ENCODE measurements around the gene DNA2. TPM values are rescaled to one million over a fixed set of nuclear protein-coding genes. Genes with fewer than 3 reads are reported as not detected.

Gene DNA2
- polyA plus RNA-seq, 1 donor (not counting 4 experiments of a cell fraction or from before 2014, with no cell fraction given): 7.6 TPM

DNA sequence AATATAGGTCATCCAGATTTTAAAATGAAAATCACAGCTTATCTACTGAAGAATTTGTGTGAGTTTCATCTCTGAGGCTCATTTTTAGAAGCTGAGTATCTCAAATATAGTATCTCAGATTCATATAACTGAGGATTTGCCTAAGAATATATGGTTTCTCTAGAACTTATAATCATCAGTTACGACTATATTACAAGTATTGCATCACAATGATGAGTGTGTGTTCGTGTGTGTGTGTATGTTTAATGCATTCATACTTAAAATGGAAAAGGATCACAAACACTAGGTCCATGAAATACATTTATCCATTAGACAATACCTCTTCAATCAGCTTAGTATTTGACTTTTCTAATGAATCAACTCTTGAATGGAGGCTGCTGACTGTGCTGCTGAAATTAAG is 86.0 kb downstream of the DNA2 start:
- TF ChIP-seq EZH2 (IDR thresholded peaks at IDR 0.05; ENCODE audit: low read length): no peak
- TF ChIP-seq, protein P1, sequence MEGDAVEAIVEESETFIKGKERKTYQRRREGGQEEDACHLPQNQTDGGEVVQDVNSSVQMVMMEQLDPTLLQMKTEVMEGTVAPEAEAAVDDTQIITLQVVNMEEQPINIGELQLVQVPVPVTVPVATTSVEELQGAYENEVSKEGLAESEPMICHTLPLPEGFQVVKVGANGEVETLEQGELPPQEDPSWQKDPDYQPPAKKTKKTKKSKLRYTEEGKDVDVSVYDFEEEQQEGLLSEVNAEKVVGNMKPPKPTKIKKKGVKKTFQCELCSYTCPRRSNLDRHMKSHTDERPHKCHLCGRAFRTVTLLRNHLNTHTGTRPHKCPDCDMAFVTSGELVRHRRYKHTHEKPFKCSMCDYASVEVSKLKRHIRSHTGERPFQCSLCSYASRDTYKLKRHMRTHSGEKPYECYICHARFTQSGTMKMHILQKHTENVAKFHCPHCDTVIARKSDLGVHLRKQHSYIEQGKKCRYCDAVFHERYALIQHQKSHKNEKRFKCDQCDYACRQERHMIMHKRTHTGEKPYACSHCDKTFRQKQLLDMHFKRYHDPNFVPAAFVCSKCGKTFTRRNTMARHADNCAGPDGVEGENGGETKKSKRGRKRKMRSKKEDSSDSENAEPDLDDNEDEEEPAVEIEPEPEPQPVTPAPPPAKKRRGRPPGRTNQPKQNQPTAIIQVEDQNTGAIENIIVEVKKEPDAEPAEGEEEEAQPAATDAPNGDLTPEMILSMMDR (optimal IDR thresholded peaks at IDR 0.05 in 1 of 3, IDR thresholded peaks at IDR 0.05 in 1 of 3, conservative IDR thresholded peaks at IDR 0.05 in 1 of 3; ENCODE audit: extremely low read depth in 1 of 3, insufficient read depth in 2 of 3, low read length in 3 of 3): no peak
- no peak for FAIRE-seq
- peaks cover 4 to 9% of the 10 kb centered on the region in 2 experiments for H3K36me3 ChIP-seq (ENCODE audit: control insufficient read depth in 2 of 2, extremely low read depth in 1 of 2, insufficient read depth in 2 of 2, low read length in 2 of 2)

DNA sequence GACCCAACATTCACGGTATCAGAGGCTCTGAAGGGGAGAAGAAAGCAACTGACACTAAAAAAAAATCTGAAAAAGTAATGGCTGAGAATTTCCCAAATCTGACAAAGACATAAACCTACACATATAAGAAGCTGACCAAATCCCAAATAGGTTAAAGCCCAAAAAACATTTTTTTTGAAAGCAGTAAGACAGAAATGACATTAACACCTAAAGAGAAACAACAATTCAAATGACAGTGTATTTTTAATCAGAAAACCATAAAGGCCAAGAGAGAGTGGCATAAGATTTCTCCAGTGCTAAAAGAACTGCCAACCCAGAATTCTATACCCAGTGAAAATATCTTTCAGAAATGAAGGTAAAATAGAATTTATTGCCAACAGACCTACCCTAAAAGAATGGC is 100.2 kb downstream of the DNA2 start:
- peaks cover 0 to 8% of the 10 kb centered on the region in 2 experiments for H3K36me3 ChIP-seq (ENCODE audit: control insufficient read depth in 2 of 2, extremely low read depth in 1 of 2, insufficient read depth in 2 of 2, low read length in 2 of 2)
- FAIRE-seq: no peak
- H3K4me3 ChIP-seq (ENCODE audit: control insufficient read depth in 2 of 3, extremely low read depth in 1 of 3, insufficient read depth in 2 of 3, low read depth in 1 of 3, low read length in 3 of 3): no peak overlapping the region
- no peak overlapping the region for H2AFZ ChIP-seq (ENCODE audit: control insufficient read depth, low read length)
- H3K9me1 ChIP-seq (ENCODE audit: control insufficient read depth, extremely low read depth, insufficient read depth, low read length): no peaks in the 10 kb centered on the region
- no peaks in the 10 kb centered on the region for H3K9me3 ChIP-seq (ENCODE audit: control insufficient read depth, low read depth, low read length)
- H4K20me1 ChIP-seq (ENCODE audit: control insufficient read depth, extremely low read depth, insufficient read depth, low read length): no peaks in the 10 kb centered on the region
- no peaks in the 10 kb centered on the region for H3K79me2 ChIP-seq (ENCODE audit: control insufficient read depth, insufficient read depth, low read length)
- DNase-seq (ENCODE audit: low read depth, low spot score): no peak
- TF ChIP-seq, protein P1 (optimal IDR thresholded peaks at IDR 0.05 in 1 of 3, IDR thresholded peaks at IDR 0.05 in 1 of 3, conservative IDR thresholded peaks at IDR 0.05 in 1 of 3; ENCODE audit: extremely low read depth in 1 of 3, insufficient read depth in 2 of 3, low read length in 3 of 3): no peak
- TF ChIP-seq EZH2 (IDR thresholded peaks at IDR 0.05; ENCODE audit: low read length): no peak
- no peak overlapping the region for H3K4me2 ChIP-seq (ENCODE audit: control insufficient read depth, extremely low read depth, insufficient read depth, low read depth, low read length)
- H3K4me1 ChIP-seq (ENCODE audit: control insufficient read depth, extremely low read depth, insufficient read depth, low read length): no peaks in the 10 kb centered on the region
- dilution Hi-C loops (cut with MboI; ENCODE audit: extremely low pct_ligation_motif_present, low sequenced_read_pairs): no loop called here
- no peak overlapping the region for H3K27ac ChIP-seq (ENCODE audit: control insufficient read depth, insufficient read depth, low read length)
- H3K27me3 ChIP-seq (ENCODE audit: control insufficient read depth, extremely low read depth, insufficient read depth, low read length): no peaks in the 10 kb centered on the region
- H3K9ac ChIP-seq (ENCODE audit: control insufficient read depth, extremely low read depth, insufficient read depth, low read length): no peak overlapping the region

More for the DNA sequence above, 86.0 kb downstream of the DNA2 start:
- Histone ChIP-seq H3K27ac (ENCODE audit: control insufficient read depth, insufficient read depth, low read length) (no peak overlapping the region), H3K27me3 (ENCODE audit: control insufficient read depth, extremely low read depth, insufficient read depth, low read length) (no peaks in the 10 kb centered on the region), H3K79me2 (ENCODE audit: control insufficient read depth, insufficient read depth, low read length) (no peaks in the 10 kb centered on the region), H3K9me1 (ENCODE audit: control insufficient read depth, extremely low read depth, insufficient read depth, low read length) (no peaks in the 10 kb centered on the region), H3K9ac (ENCODE audit: control insufficient read depth, extremely low read depth, insufficient read depth, low read length) (no peak overlapping the region), H3K4me2 (ENCODE audit: control insufficient read depth, extremely low read depth, insufficient read depth, low read depth, low read length) (no peak overlapping the region), H3K4me1 (ENCODE audit: control insufficient read depth, extremely low read depth, insufficient read depth, low read length) (no peaks in the 10 kb centered on the region), H3K9me3 (ENCODE audit: control insufficient read depth, low read depth, low read length) (no peaks in the 10 kb centered on the region), H2AFZ (ENCODE audit: control insufficient read depth, low read length) (no peak overlapping the region), H3K4me3 (ENCODE audit: control insufficient read depth in 2 of 3, extremely low read depth in 1 of 3, insufficient read depth in 2 of 3, low read depth in 1 of 3, low read length in 3 of 3) (no peak overlapping the region), H4K20me1 (ENCODE audit: control insufficient read depth, extremely low read depth, insufficient read depth, low read length) (no peaks in the 10 kb centered on the region)
- DNase-seq (ENCODE audit: low read depth, low spot score): no peak
- dilution Hi-C loops (cut with MboI; ENCODE audit: extremely low pct_ligation_motif_present, low sequenced_read_pairs): no loop called here
